GM23338 (cell line): Measurements from ENCODE around the gene PLD5. TPM values are rescaled to one million over a fixed set of nuclear protein-coding genes. Genes with fewer than 3 reads are reported as not detected.

Experiments used
- ATAC-seq: fragments of 200-7000 bp; cut with Tn5 transposase; 3 replicates; pipeline ENCODE4 v1.9.1; 2020
- DNase-seq: peaks from one replicate; pipeline ENCODE4 v3.0.0-alpha.2; 2015; ENCODE audit warnings: low spot score
- H2AFZ ChIP-seq: fragments of 200-600 bp; sonication (generic); 2 replicates; pipeline ENCODE4 v1.8.0; 2016; ENCODE audit warnings: antibody characterized with exemption, mild to moderate bottlenecking, moderate library complexity
- H3F3A ChIP-seq: fragments of 200-600 bp; sonication (generic); replicated peaks from 2 replicates; pipeline ENCODE4 v1.8.0; 2017; ENCODE audit warnings: antibody characterized with exemption, mixed run types, low read depth
- H3K27ac ChIP-seq: fragments of 200-600 bp; sonication (generic); 2 replicates; pipeline ENCODE4 v1.6.1; 2016; ENCODE audit warnings: low read depth
- H3K27me3 ChIP-seq: fragments of 200-600 bp; sonication (generic); 2 replicates; pipeline ENCODE4 v1.8.0; 2016; ENCODE audit warnings: mild to moderate bottlenecking, mixed run types, moderate library complexity; ENCODE audit not compliant: insufficient read depth
- H3K36me3 ChIP-seq: fragments of 200-600 bp; sonication (generic); 2 replicates; pipeline ENCODE4 v1.8.0; 2016; ENCODE audit warnings: mild to moderate bottlenecking; ENCODE audit not compliant: insufficient read depth
- H3K4me1 ChIP-seq: fragments of 200-600 bp; sonication (generic); 2 replicates; pipeline ENCODE4 v1.8.0; 2016; ENCODE audit warnings: mild to moderate bottlenecking, moderate library complexity; ENCODE audit not compliant: insufficient read depth
- H3K4me2 ChIP-seq: fragments of 200-600 bp; sonication (generic); 2 replicates; pipeline ENCODE4 v1.7.1; 2017; ENCODE audit warnings: mixed run types
- H3K4me3 ChIP-seq: fragments of 200-600 bp; sonication (generic); 2 replicates; pipeline ENCODE4 v1.6.1; 2016; ENCODE audit warnings: mixed run types
- H3K79me2 ChIP-seq: fragments of 200-600 bp; sonication (generic); replicated peaks from 2 replicates; pipeline ENCODE4 v1.8.0; 2017; ENCODE audit warnings: mild to moderate bottlenecking; ENCODE audit not compliant: insufficient read depth
- H3K9me2 ChIP-seq: fragments of 200-600 bp; sonication (generic); 2 replicates; pipeline ENCODE4 v1.8.0; 2017; ENCODE audit not compliant: insufficient read depth
- H4K20me1 ChIP-seq: fragments of 200-600 bp; sonication (generic); replicated peaks from 2 replicates; pipeline ENCODE4 v1.8.0; 2017; ENCODE audit warnings: mild to moderate bottlenecking; ENCODE audit not compliant: insufficient read depth
- H3K27ac Mint-ChIP-seq: 2 replicates; pipeline ENCODE4 v1.8.0; 2020; ENCODE audit warnings: inconsistent platforms, mild to moderate bottlenecking, moderate library complexity, mixed read lengths
- H3K27me3 Mint-ChIP-seq: 3 replicates; pipeline ENCODE4 v1.8.0; 2022; ENCODE audit warnings: low read depth, mild to moderate bottlenecking, moderate library complexity, mixed read lengths, inconsistent platforms; ENCODE audit not compliant: insufficient read depth, poor library complexity
- H3K36me3 Mint-ChIP-seq: 3 replicates; pipeline ENCODE4 v1.8.0; 2021; ENCODE audit warnings: low read depth, mild to moderate bottlenecking, inconsistent platforms, moderate library complexity, mixed read lengths
- H3K4me1 Mint-ChIP-seq: 3 replicates; pipeline ENCODE4 v1.8.0; 2020; ENCODE audit warnings: mild to moderate bottlenecking, inconsistent platforms, mixed read lengths
- H3K4me3 Mint-ChIP-seq: 3 replicates; pipeline ENCODE4 v1.8.0; 2021; ENCODE audit warnings: moderate library complexity, mild to moderate bottlenecking, inconsistent platforms, mixed read lengths
- H3K9me3 Mint-ChIP-seq: 3 replicates; pipeline ENCODE4 v1.8.0; 2020; ENCODE audit warnings: moderate library complexity, mild to moderate bottlenecking, inconsistent platforms, mixed read lengths
- CREB1 ChIP-seq: fragments of 250-450 bp; sonication (Bioruptor Pico); IDR thresholded peaks from 2 replicates; pipeline ENCODE4 v1.5.0; 2020; ENCODE audit warnings: low read depth, mild to moderate bottlenecking, moderate library complexity
- EZH2 ChIP-seq: fragments of 200-600 bp; sonication (generic); IDR thresholded peaks from one replicate; pipeline ENCODE4 v1.8.0; 2017; ENCODE audit warnings: antibody characterized with exemption, mild to moderate bottlenecking, low read depth; ENCODE audit not compliant: unreplicated experiment
- EZH2phosphoT487 ChIP-seq: fragments of 200-600 bp; sonication (generic); IDR thresholded peaks from one replicate; pipeline ENCODE4 v1.8.1; 2018; ENCODE audit warnings: antibody characterized with exemption; ENCODE audit not compliant: unreplicated experiment
- JUNB ChIP-seq: IDR thresholded peaks from one replicate; pipeline ENCODE4 v1.6.1; 2016; ENCODE audit warnings: antibody characterized with exemption; ENCODE audit not compliant: unreplicated experiment
- NANOG ChIP-seq: IDR thresholded peaks from 2 replicates; pipeline ENCODE4 v1.6.1; 2016; ENCODE audit warnings: antibody characterized with exemption, borderline replicate concordance
- POLR2AphosphoS5 ChIP-seq: IDR thresholded peaks from 2 replicates; pipeline ENCODE4 v1.6.1; 2016; ENCODE audit warnings: antibody characterized with exemption, low read depth
- STAT1 ChIP-seq: IDR thresholded peaks from one replicate; pipeline ENCODE4 v1.6.1; 2016; ENCODE audit warnings: antibody characterized with exemption; ENCODE audit not compliant: unreplicated experiment
- ZNF114 ChIP-seq: fragments of 250-450 bp; sonication (Bioruptor Pico); IDR thresholded peaks from 2 replicates; pipeline ENCODE4 v1.5.0; 2020; ENCODE audit warnings: mild to moderate bottlenecking, moderate library complexity
- ZNF331 ChIP-seq: fragments of 250-450 bp; sonication (Bioruptor Pico); IDR thresholded peaks from 2 replicates; pipeline ENCODE4 v1.5.0; 2020; ENCODE audit warnings: low read depth, mild to moderate bottlenecking, moderate library complexity
- polyA plus RNA-seq: library from polyadenylated mRNA; unstranded; fragments of >200 nt; fragmentation: Nextera tagmentation; extraction: Ambion mirVana; gene quantifications from 2 replicates; pipeline ENCODE4 v1.2.1, GENCODE V29; 2016
- total RNA-seq: library from RNA; depleted of rRNA; stranded (reverse); fragments of >200 nt; shearing (Covaris generic); gene quantifications from 2 replicates; pipeline ENCODE4 v1.2.3, GENCODE V29; 2014
- TF ChIP-seq, protein P1 (sequence below): IDR thresholded peaks from 2 replicates; pipeline ENCODE4 v1.6.1; 2016; ENCODE audit warnings: antibody characterized with exemption
- TF ChIP-seq, protein P2 (sequence below), 2 experiments: fragments of 200-600 bp in 1 of 2; sonication (generic) in 1 of 2; conservative IDR thresholded peaks; 2 replicates each; pipeline versions ENCODE4 v1.5.1 to v1.6.1; 2016 to 2017; ENCODE audit warnings: antibody characterized with exemption in 2 of 2, low read depth in 2 of 2, mild to moderate bottlenecking in 2 of 2, moderate library complexity in 1 of 2
- TF ChIP-seq, protein P3 (sequence below): fragments of 250-450 bp; sonication (Bioruptor Pico); IDR thresholded peaks from 2 replicates; pipeline ENCODE4 v1.5.0; 2020; ENCODE audit warnings: mild to moderate bottlenecking, moderate library complexity
- TF ChIP-seq, protein P4 (sequence below): IDR thresholded peaks from one replicate; pipeline ENCODE4 v1.6.1; 2018; ENCODE audit warnings: antibody characterized with exemption; ENCODE audit not compliant: unreplicated experiment

PLD5 gene
- total and polyA plus RNA-seq, 2 experiments from 2014 or later = 5.5 to 5.8 TPM

DNA sequence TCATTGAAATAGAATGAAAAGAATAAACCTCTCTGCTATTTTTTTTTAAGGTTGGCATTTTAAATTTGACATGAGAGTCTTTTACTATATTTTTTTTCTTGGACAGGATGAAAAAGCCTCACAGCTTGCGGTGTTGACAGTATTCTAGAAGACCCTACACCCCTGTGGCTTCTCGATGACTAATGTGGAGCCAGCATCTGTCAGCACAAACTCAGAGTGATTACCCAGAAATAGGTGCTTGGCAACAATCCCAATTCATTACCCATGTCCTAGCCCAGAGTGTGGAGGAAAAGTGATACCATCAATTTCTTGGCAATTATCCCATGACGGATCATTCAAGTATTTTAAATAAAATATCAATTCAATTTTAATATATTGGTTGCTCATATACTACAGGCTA is 338.8 kb downstream of the PLD5 start:
- ATAC-seq = no peak
- Histone ChIP-seq H3K27ac (no peak overlapping the region), H2AFZ (no peak overlapping the region), H3K4me1 (peaks cover 15% of the 10 kb centered on the region), H3K9me2 (no peaks in the 10 kb centered on the region), H3K36me3 (no peaks in the 10 kb centered on the region), H3K27me3 (no peaks in the 10 kb centered on the region), H3K79me2 (no peaks in the 10 kb centered on the region), H3K4me3 (no peak overlapping the region), H3K4me2 (no peak overlapping the region), H3F3A (no peaks in the 10 kb centered on the region), H4K20me1 (no peaks in the 10 kb centered on the region)
- Mint-ChIP-seq H3K9me3 (no peaks in the 10 kb centered on the region), H3K36me3 (no peaks in the 10 kb centered on the region), H3K4me3 (no peak overlapping the region), H3K4me1 (peaks cover 15% of the 10 kb centered on the region), H3K27me3 (no peaks in the 10 kb centered on the region), H3K27ac (no peak overlapping the region)
- DNase-seq = no peak
- TF ChIP-seq ZNF331 (CRISPR knock-in tag) = no peak
- TF ChIP-seq, protein P1, sequence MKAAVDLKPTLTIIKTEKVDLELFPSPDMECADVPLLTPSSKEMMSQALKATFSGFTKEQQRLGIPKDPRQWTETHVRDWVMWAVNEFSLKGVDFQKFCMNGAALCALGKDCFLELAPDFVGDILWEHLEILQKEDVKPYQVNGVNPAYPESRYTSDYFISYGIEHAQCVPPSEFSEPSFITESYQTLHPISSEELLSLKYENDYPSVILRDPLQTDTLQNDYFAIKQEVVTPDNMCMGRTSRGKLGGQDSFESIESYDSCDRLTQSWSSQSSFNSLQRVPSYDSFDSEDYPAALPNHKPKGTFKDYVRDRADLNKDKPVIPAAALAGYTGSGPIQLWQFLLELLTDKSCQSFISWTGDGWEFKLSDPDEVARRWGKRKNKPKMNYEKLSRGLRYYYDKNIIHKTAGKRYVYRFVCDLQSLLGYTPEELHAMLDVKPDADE = no peak
- TF ChIP-seq JUNB = no peak
- no peak for TF ChIP-seq CREB1 (CRISPR knock-in tag)
- no peak for TF ChIP-seq EZH2phosphoT487
- TF ChIP-seq POLR2AphosphoS5 = no peak
- TF ChIP-seq NANOG = no peak
- TF ChIP-seq, protein P2, sequence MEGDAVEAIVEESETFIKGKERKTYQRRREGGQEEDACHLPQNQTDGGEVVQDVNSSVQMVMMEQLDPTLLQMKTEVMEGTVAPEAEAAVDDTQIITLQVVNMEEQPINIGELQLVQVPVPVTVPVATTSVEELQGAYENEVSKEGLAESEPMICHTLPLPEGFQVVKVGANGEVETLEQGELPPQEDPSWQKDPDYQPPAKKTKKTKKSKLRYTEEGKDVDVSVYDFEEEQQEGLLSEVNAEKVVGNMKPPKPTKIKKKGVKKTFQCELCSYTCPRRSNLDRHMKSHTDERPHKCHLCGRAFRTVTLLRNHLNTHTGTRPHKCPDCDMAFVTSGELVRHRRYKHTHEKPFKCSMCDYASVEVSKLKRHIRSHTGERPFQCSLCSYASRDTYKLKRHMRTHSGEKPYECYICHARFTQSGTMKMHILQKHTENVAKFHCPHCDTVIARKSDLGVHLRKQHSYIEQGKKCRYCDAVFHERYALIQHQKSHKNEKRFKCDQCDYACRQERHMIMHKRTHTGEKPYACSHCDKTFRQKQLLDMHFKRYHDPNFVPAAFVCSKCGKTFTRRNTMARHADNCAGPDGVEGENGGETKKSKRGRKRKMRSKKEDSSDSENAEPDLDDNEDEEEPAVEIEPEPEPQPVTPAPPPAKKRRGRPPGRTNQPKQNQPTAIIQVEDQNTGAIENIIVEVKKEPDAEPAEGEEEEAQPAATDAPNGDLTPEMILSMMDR (conservative IDR thresholded peaks at IDR 0.05; ENCODE audit: low read depth in 2 of 2) = no peak
- TF ChIP-seq, protein P3, sequence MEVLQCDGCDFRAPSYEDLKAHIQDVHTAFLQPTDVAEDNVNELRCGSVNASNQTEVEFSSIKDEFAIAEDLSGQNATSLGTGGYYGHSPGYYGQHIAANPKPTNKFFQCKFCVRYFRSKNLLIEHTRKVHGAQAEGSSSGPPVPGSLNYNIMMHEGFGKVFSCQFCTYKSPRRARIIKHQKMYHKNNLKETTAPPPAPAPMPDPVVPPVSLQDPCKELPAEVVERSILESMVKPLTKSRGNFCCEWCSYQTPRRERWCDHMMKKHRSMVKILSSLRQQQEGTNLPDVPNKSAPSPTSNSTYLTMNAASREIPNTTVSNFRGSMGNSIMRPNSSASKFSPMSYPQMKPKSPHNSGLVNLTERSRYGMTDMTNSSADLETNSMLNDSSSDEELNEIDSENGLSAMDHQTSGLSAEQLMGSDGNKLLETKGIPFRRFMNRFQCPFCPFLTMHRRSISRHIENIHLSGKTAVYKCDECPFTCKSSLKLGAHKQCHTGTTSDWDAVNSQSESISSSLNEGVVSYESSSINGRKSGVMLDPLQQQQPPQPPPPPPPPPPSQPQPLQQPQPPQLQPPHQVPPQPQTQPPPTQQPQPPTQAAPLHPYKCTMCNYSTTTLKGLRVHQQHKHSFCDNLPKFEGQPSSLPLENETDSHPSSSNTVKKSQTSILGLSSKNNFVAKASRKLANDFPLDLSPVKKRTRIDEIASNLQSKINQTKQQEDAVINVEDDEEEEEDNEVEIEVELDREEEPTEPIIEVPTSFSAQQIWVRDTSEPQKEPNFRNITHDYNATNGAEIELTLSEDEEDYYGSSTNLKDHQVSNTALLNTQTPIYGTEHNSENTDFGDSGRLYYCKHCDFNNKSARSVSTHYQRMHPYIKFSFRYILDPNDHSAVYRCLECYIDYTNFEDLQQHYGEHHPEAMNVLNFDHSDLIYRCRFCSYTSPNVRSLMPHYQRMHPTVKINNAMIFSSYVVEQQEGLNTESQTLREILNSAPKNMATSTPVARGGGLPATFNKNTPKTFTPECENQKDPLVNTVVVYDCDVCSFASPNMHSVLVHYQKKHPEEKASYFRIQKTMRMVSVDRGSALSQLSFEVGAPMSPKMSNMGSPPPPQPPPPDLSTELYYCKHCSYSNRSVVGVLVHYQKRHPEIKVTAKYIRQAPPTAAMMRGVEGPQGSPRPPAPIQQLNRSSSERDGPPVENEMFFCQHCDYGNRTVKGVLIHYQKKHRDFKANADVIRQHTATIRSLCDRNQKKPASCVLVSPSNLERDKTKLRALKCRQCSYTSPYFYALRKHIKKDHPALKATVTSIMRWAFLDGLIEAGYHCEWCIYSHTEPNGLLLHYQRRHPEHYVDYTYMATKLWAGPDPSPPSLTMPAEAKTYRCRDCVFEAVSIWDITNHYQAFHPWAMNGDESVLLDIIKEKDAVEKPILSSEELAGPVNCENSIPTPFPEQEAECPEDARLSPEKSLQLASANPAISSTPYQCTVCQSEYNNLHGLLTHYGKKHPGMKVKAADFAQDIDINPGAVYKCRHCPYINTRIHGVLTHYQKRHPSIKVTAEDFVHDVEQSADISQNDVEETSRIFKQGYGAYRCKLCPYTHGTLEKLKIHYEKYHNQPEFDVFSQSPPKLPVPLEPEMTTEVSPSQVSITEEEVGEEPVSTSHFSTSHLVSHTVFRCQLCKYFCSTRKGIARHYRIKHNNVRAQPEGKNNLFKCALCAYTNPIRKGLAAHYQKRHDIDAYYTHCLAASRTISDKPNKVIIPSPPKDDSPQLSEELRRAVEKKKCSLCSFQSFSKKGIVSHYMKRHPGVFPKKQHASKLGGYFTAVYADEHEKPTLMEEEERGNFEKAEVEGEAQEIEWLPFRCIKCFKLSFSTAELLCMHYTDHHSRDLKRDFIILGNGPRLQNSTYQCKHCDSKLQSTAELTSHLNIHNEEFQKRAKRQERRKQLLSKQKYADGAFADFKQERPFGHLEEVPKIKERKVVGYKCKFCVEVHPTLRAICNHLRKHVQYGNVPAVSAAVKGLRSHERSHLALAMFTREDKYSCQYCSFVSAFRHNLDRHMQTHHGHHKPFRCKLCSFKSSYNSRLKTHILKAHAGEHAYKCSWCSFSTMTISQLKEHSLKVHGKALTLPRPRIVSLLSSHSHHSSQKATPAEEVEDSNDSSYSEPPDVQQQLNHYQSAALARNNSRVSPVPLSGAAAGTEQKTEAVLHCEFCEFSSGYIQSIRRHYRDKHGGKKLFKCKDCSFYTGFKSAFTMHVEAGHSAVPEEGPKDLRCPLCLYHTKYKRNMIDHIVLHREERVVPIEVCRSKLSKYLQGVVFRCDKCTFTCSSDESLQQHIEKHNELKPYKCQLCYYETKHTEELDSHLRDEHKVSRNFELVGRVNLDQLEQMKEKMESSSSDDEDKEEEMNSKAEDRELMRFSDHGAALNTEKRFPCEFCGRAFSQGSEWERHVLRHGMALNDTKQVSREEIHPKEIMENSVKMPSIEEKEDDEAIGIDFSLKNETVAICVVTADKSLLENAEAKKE = no peak
- TF ChIP-seq, protein P4, sequence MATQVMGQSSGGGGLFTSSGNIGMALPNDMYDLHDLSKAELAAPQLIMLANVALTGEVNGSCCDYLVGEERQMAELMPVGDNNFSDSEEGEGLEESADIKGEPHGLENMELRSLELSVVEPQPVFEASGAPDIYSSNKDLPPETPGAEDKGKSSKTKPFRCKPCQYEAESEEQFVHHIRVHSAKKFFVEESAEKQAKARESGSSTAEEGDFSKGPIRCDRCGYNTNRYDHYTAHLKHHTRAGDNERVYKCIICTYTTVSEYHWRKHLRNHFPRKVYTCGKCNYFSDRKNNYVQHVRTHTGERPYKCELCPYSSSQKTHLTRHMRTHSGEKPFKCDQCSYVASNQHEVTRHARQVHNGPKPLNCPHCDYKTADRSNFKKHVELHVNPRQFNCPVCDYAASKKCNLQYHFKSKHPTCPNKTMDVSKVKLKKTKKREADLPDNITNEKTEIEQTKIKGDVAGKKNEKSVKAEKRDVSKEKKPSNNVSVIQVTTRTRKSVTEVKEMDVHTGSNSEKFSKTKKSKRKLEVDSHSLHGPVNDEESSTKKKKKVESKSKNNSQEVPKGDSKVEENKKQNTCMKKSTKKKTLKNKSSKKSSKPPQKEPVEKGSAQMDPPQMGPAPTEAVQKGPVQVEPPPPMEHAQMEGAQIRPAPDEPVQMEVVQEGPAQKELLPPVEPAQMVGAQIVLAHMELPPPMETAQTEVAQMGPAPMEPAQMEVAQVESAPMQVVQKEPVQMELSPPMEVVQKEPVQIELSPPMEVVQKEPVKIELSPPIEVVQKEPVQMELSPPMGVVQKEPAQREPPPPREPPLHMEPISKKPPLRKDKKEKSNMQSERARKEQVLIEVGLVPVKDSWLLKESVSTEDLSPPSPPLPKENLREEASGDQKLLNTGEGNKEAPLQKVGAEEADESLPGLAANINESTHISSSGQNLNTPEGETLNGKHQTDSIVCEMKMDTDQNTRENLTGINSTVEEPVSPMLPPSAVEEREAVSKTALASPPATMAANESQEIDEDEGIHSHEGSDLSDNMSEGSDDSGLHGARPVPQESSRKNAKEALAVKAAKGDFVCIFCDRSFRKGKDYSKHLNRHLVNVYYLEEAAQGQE = no peak
- TF ChIP-seq EZH2 = no peak
- no peak for TF ChIP-seq STAT1
- no peak for TF ChIP-seq ZNF114 (CRISPR knock-in tag)
